Stomach (tissue), 19 donors: ENCODE data around the gene IL9R. TPM values are rescaled to one million over a fixed set of nuclear protein-coding genes. Genes with fewer than 3 reads are reported as not detected.

ENCODE experiments used
- DNase-seq, 2 donors: peaks; one replicate each; pipeline versions ENCODE4 v3.0.0 to v3.0.0-alpha.2; 2013 to 2019
- H3K27ac ChIP-seq, 5 donors: fragments of 200-600 bp in 4 of 5; sonication (generic) in 4 of 5; one replicate each; pipeline ENCODE4 v1.5.1; 2013 to 2019; ENCODE audit warnings: mild to moderate bottlenecking in 1 of 5, moderate library complexity in 1 of 5
- H3K27me3 ChIP-seq, 3 donors: fragments of 200-600 bp; sonication (generic); one replicate each; pipeline ENCODE4 v1.5.1; 2017 to 2019; ENCODE audit warnings: mixed run types in 1 of 3
- H3K36me3 ChIP-seq, 4 donors: fragments of 200-600 bp; sonication (generic); 1 replicate in 3 of 4; 2 replicates in 1 of 4; pipeline ENCODE4 v1.5.1; 2016 to 2019
- H3K4me1 ChIP-seq, 4 donors: fragments of 200-600 bp; sonication (generic); one replicate each; pipeline ENCODE4 v1.5.1; 2016 to 2019
- H3K4me3 ChIP-seq, 4 donors: fragments of 200-600 bp; sonication (generic) in 3 of 4; one replicate each; pipeline ENCODE4 v1.5.1; 2016 to 2019; ENCODE audit warnings: mild to moderate bottlenecking in 1 of 4
- H3K9me3 ChIP-seq, 4 donors: fragments of 200-600 bp; sonication (generic); one replicate each; pipeline ENCODE4 v1.5.1; 2016 to 2019
- CTCF ChIP-seq, 7 experiments: fragments of 450-650 bp in 4 of 7; fragments of 200-600 bp in 3 of 7; sonication (generic) in 3 of 7; IDR thresholded peaks; one replicate each; pipeline ENCODE4 v1.5.1; 2016 to 2019; ENCODE audit warnings: antibody characterized with exemption in 7 of 7, control low read depth in 2 of 7, mild to moderate bottlenecking in 1 of 7
- EP300 ChIP-seq: sonication (generic); formaldehyde crosslinking; IDR thresholded peaks from one replicate; pipeline ENCODE4 v1.6.1; 2017; ENCODE audit warnings: antibody characterized with exemption
- POLR2A ChIP-seq, 4 donors: fragments of 450-650 bp; IDR thresholded peaks; one replicate each; pipeline ENCODE4 v1.6.1; 2016; ENCODE audit warnings: antibody characterized with exemption in 4 of 4, control low read depth in 2 of 4, mild to moderate bottlenecking in 1 of 4, moderate library complexity in 1 of 4
- POLR2AphosphoS5 ChIP-seq, 3 donors: sonication (generic); formaldehyde crosslinking; IDR thresholded peaks; one replicate each; pipeline ENCODE4 v1.6.1; 2016; ENCODE audit warnings: antibody characterized with exemption in 3 of 3
- WGBS, 5 donors: extraction: QIAGEN DNeasy Blood & Tissue Kit in 3 of 5; methylation state at CpG; one replicate each; pipeline versions ENCODE4 v1.1.5 to v1.1.7; 2013 to 2018; 5-methylcytosine and 5-hydroxymethylcytosine counted together
- intact Hi-C: fragments of 100-400 bp; cut with DNase I; formaldehyde crosslinking; loops from one replicate; pipeline ENCODE4 v1.15.1; 2023; ENCODE audit warnings: low total_unique reads
- long read RNA-seq, 10 donors: transcript quantifications; one replicate each; lab custom pipeline, GENCODE V29; 2026
- polyA plus RNA-seq, 3 donors: library from polyadenylated mRNA; stranded (reverse); fragments of 200-250 nt; gene quantifications; one replicate each; pipeline ENCODE4 v1.2.3, GENCODE V29; 2013
- total RNA-seq, 5 donors: library from RNA; depleted of rRNA; stranded (reverse); fragments of >200 nt; gene quantifications; one replicate each; pipeline versions ENCODE4 v1.1.0 to v1.2.3, GENCODE V29; 2014 to 2016
- donor health status: healthy with polysubstance abuse.
- donor health status: Bipolar disorder and iron deficiency.
- donor health status: healthy.

IL9R gene
- total RNA-seq (1 to 10 TPM in 2 of 5 donors, under 1 TPM in 2, not detected in 1; 0.37 to 9.8 (median 2.0) TPM), polyA plus RNA-seq (under 1 TPM in 2 of 3 donors, not detected in 1; 0.25 to 0.61 TPM)
- long read RNA-seq, donor 1: 0 reads
- long read RNA-seq, donor 2: 0 reads
- long read RNA-seq, donor 3: 0 reads
- long read RNA-seq, donor 4: 0 reads
- long read RNA-seq, donor 5: 0 reads
- long read RNA-seq, donor 6: 0 reads
- long read RNA-seq, donor 7: 0 reads
- long read RNA-seq, donor 8: 0 reads
- long read RNA-seq, donor 9: 0 reads
- long read RNA-seq, donor 10: 0 reads

- 48 to 67% (median 56%) methylated on average over 5 of the region's 5 CpGs for WGBS, 5 donors
These were observed at the start of gene IL9R for GRCh38 chrX:155997436-155997835. Gene IL9R (plus strand): TSS chrX:155997696. CDS start chrX:155997760, 64 bp downstream.

GRCh38 chrX:155949098-155949497, 48.4 kb upstream of the IL9R start:
- TF ChIP-seq POLR2AphosphoS5 (IDR thresholded peaks at IDR 0.05): no peak
- no peak for TF ChIP-seq CTCF (IDR thresholded peaks at IDR 0.05)
- TF ChIP-seq EP300: no peak
- no peak for TF ChIP-seq POLR2A (IDR thresholded peaks at IDR 0.05)
- H3K27ac ChIP-seq: no peak overlapping the region
- H3K4me3 ChIP-seq: no peak overlapping the region
- H3K36me3 ChIP-seq: peaks cover 0 to 11% (median 5%) of the 10 kb centered on the region in 4 donors
- peaks cover 0 to 6% (median 0%) of the 10 kb centered on the region in 4 donors for H3K9me3 ChIP-seq
- no peak for DNase-seq
- H3K4me1 ChIP-seq: no peaks in the 10 kb centered on the region
- no peaks in the 10 kb centered on the region for H3K27me3 ChIP-seq
- WGBS, 5 donors: 50 to 74% (median 65%) methylated on average over 2 of the region's 2 CpGs
- intact Hi-C loops: no loop called here

More at GRCh38 chrX:155997436-155997835, at the start of gene IL9R:
- intact Hi-C loops: no loop called here
- Histone ChIP-seq H3K4me1 (no peaks in the 10 kb centered on the region), H3K27ac (no peak within 1 kb of the TSS), H3K9me3 (no peaks in the 10 kb centered on the region), H3K27me3 (no peaks in the 10 kb centered on the region), H3K4me3 (no peak within 1 kb of the TSS), H3K36me3 (no peaks in the 10 kb centered on the region)
- DNase-seq: peak in 1 of 2 donors; percentile 8
- TF ChIP-seq POLR2A (IDR thresholded peaks at IDR 0.05) (no peak), POLR2AphosphoS5 (IDR thresholded peaks at IDR 0.05) (no peak), EP300 (no peak), CTCF (IDR thresholded peaks at IDR 0.05) (no peak)

- WGBS, 5 donors: 60 to 67% (median 66%) methylated on average over 3 of the region's 3 CpGs
- Histone ChIP-seq H3K27me3 (no peaks in the 10 kb centered on the region), H3K27ac (no peak overlapping the region), H3K36me3 (no peaks in the 10 kb centered on the region), H3K4me1 (no peaks in the 10 kb centered on the region), H3K9me3 (peaks cover 0 to 6% (median 0%) of the 10 kb centered on the region in 4 donors), H3K4me3 (no peak overlapping the region)
- no peak for DNase-seq
- intact Hi-C loops: no loop called here
- no peak for TF ChIP-seq EP300
- no peak for TF ChIP-seq POLR2AphosphoS5 (IDR thresholded peaks at IDR 0.05)
- TF ChIP-seq POLR2A (IDR thresholded peaks at IDR 0.05): no peak
- no peak for TF ChIP-seq CTCF (IDR thresholded peaks at IDR 0.05)
These were observed 46.2 kb upstream of the IL9R start for GRCh38 chrX:155951237-155951789.

- H3K4me3 ChIP-seq: no peak overlapping the region
- TF ChIP-seq CTCF (IDR thresholded peaks at IDR 0.05) (no peak), POLR2AphosphoS5 (IDR thresholded peaks at IDR 0.05) (no peak), EP300 (no peak), POLR2A (IDR thresholded peaks at IDR 0.05) (no peak)
- H3K9me3 ChIP-seq: peaks cover 0 to 6% (median 0%) of the 10 kb centered on the region in 4 donors
- H3K27me3 ChIP-seq: no peaks in the 10 kb centered on the region
- no peaks in the 10 kb centered on the region for H3K36me3 ChIP-seq
- DNase-seq: no peak
- no peak overlapping the region for H3K27ac ChIP-seq
- intact Hi-C loops: no loop called here
- 60 to 75% (median 66%) methylated on average over 3 of the region's 3 CpGs for WGBS, 5 donors
- H3K4me1 ChIP-seq: no peaks in the 10 kb centered on the region
These were observed 44.4 kb upstream of the IL9R start for GRCh38 chrX:155953055-155953454.
